PC-9 (cell line): ENCODE data around the gene TUBA1B. TPM values are rescaled to one million over a fixed set of nuclear protein-coding genes. Genes with fewer than 3 reads are reported as not detected.

Source experiments
- BruUV-seq: library from RNA; stranded (reverse); fragments of 400-500 nt; replicated peaks from 2 replicates; lab custom pipeline; 2021; lab: Mats Ljungman, UMichigan
- CTCF ChIA-PET: fragments of 300-600 bp; sonication (Branson Sonifier 250); formaldehyde crosslinking; loops from one replicate; lab custom pipeline; 2022; ENCODE audit warnings: antibody characterized with exemption; lab: Charles Lee
- POLR2A ChIA-PET: fragments of 300-600 bp; sonication (Branson Sonifier 250); formaldehyde crosslinking; loops from one replicate; lab custom pipeline; 2022; ENCODE audit warnings: antibody characterized with exemption; ENCODE audit not compliant: unreplicated experiment; lab: Charles Lee
- DNase-seq, 2 experiments: peaks; one replicate each; pipeline versions ENCODE4 v3.0.0 to v3.0.0-alpha.2; 2015 to 2022; ENCODE audit warnings: mixed read lengths in 1 of 2
- H2AFZ ChIP-seq: fragments of 200-600 bp; sonication (generic); 2 replicates; pipeline ENCODE4 v1.8.1; 2017; ENCODE audit warnings: antibody characterized with exemption
- H3F3A ChIP-seq: fragments of 200-600 bp; sonication (generic); 2 replicates; pipeline ENCODE4 v1.8.1; 2017; ENCODE audit warnings: antibody characterized with exemption, mild to moderate bottlenecking, low read depth; ENCODE audit not compliant: insufficient read depth
- H3K27ac ChIP-seq: fragments of 200-600 bp; sonication (generic); 2 replicates; pipeline ENCODE4 v1.6.1; 2016; ENCODE audit warnings: mixed run types
- H3K27me3 ChIP-seq: fragments of 200-600 bp; sonication (generic); 2 replicates; pipeline ENCODE4 v1.6.1; 2016; ENCODE audit warnings: low read depth, mixed run types; ENCODE audit not compliant: insufficient read depth
- H3K36me3 ChIP-seq: fragments of 200-600 bp; sonication (generic); 2 replicates; pipeline ENCODE4 v1.6.1; 2016; ENCODE audit warnings: low read depth, mixed run types
- H3K4me1 ChIP-seq: fragments of 200-600 bp; sonication (generic); replicated peaks from 2 replicates; pipeline ENCODE4 v1.6.1; 2016; ENCODE audit warnings: mixed run types; ENCODE audit not compliant: insufficient read depth
- H3K4me2 ChIP-seq: fragments of 200-600 bp; sonication (generic); 2 replicates; pipeline ENCODE4 v1.6.1; 2017; ENCODE audit warnings: mixed run types
- H3K4me3 ChIP-seq: fragments of 200-600 bp; sonication (generic); 2 replicates; pipeline ENCODE4 v1.6.1; 2016; ENCODE audit warnings: mixed run types
- H3K79me2 ChIP-seq: fragments of 200-600 bp; sonication (generic); 2 replicates; pipeline ENCODE4 v1.6.1; 2017; ENCODE audit warnings: low read depth, mixed run types
- H3K9me2 ChIP-seq: fragments of 200-600 bp; sonication (generic); 2 replicates; pipeline ENCODE4 v1.8.1; 2017; ENCODE audit warnings: mild to moderate bottlenecking; ENCODE audit not compliant: insufficient read depth
- H3K9me3 ChIP-seq: fragments of 200-600 bp; sonication (generic); 2 replicates; pipeline ENCODE4 v1.8.1; 2016; ENCODE audit warnings: low read depth; ENCODE audit not compliant: insufficient read depth
- H4K20me1 ChIP-seq: fragments of 200-600 bp; sonication (generic); 2 replicates; pipeline ENCODE4 v1.8.1; 2017; ENCODE audit not compliant: insufficient read depth
- CTCF ChIP-seq: fragments of 200-600 bp; sonication (generic); conservative IDR thresholded peaks from 2 replicates; pipeline ENCODE4 v1.6.1; 2017; ENCODE audit warnings: mixed run types, antibody characterized with exemption, mild to moderate bottlenecking, moderate library complexity
- EZH2 ChIP-seq: fragments of 200-600 bp; sonication (generic); IDR thresholded peaks from 2 replicates; pipeline ENCODE4 v1.8.0; 2017; ENCODE audit warnings: antibody characterized with exemption, low read depth
- intact Hi-C: fragments of 100-400 bp; cut with micrococcal nuclease; formaldehyde crosslinking; loops from one replicate; pipeline ENCODE4 v1.10.0; 2022; ENCODE audit not compliant: unreplicated experiment
- total RNA-seq: library from RNA; stranded (reverse); gene quantifications from 2 replicates; pipeline ENCODE4 v1.2.3, GENCODE V29; 2021

Gene TUBA1B
- total RNA-seq, 1 experiment from 2014 or later = 1,061 TPM

- H3K27ac ChIP-seq = no peak overlapping the region
- no TSS peak for BruUV-seq
- peaks cover 25% of the 10 kb centered on the region for H3K4me1 ChIP-seq
- peaks cover 10% of the 10 kb centered on the region for H3K27me3 ChIP-seq
- DNase-seq = peak; percentile 90 to 92
- H3K4me3 ChIP-seq = peak overlapping the region; percentile 37; the same call in 1 of the 2 replicates
- H3K4me2 ChIP-seq = peak overlapping the region; percentile 81
- H4K20me1 ChIP-seq = no peaks in the 10 kb centered on the region
- ChIA-PET CTCF (interaction anchor here (0.6 to 2.6 kb wide), 26 partner anchors 8 to 259 kb away, joined by 3 to 26 read pairs (median 6); partner anchors contain the start of genes KMT2D, LMBR1L, RHEBL1 and TUBA1A), POLR2A (interaction anchor here (0.5 to 1.3 kb wide), 9 partner anchors 18 to 754 kb away, joined by 3 to 11 read pairs (median 4); partner anchors contain the start of genes RHEBL1 and TUBA1B)
- H3F3A ChIP-seq = peaks cover 11% of the 10 kb centered on the region; the same call in 1 of the 2 replicates
- H3K9me2 ChIP-seq = no peaks in the 10 kb centered on the region
- H3K36me3 ChIP-seq = no peaks in the 10 kb centered on the region
- no peaks in the 10 kb centered on the region for H3K9me3 ChIP-seq
- intact Hi-C loops = loop anchor here (1.0 to 2.0 kb wide), 4 partner anchors 18 to 146 kb away; no protein-coding TSS in a partner anchor
- H3K79me2 ChIP-seq = no peaks in the 10 kb centered on the region
- no peak for TF ChIP-seq EZH2
- peak; percentile 86 for TF ChIP-seq CTCF
- H2AFZ ChIP-seq = peak overlapping the region; percentile 77
These were observed 42.9 kb downstream of the TUBA1B start for GRCh38 chr12:49088150-49088931.

GRCh38 chr12:49086116-49086515, 45.1 kb downstream of the TUBA1B start:
- intact Hi-C loops = no loop called here
- ChIA-PET POLR2A (no interaction called here), CTCF (interaction anchor here (0.6 to 1.0 kb wide), 2 partner anchors 16 to 71 kb away, joined by 3 to 5 read pairs; partner anchors contain the start of gene RHEBL1)
- no peaks in the 10 kb centered on the region for H3K36me3 ChIP-seq
- no peak overlapping the region for H2AFZ ChIP-seq
- H3F3A ChIP-seq = peaks cover 4% of the 10 kb centered on the region; the same call in 1 of the 2 replicates
- H4K20me1 ChIP-seq = no peaks in the 10 kb centered on the region
- DNase-seq = no peak
- no peaks in the 10 kb centered on the region for H3K27me3 ChIP-seq
- TF ChIP-seq CTCF (no peak), EZH2 (no peak)
- H3K9me3 ChIP-seq = no peaks in the 10 kb centered on the region
- H3K4me3 ChIP-seq = no peak overlapping the region
- no peak overlapping the region for H3K27ac ChIP-seq
- BruUV-seq = no TSS peak
- peaks cover 15% of the 10 kb centered on the region for H3K4me1 ChIP-seq
- H3K4me2 ChIP-seq = no peak overlapping the region
- H3K79me2 ChIP-seq = no peaks in the 10 kb centered on the region
- no peaks in the 10 kb centered on the region for H3K9me2 ChIP-seq

GRCh38 chr12:49084438-49084837, 46.8 kb downstream of the TUBA1B start:
- ChIA-PET CTCF (interaction anchor here (0.6 to 1.2 kb wide), 3 partner anchors 11 to 65 kb away, joined by 3 to 9 read pairs (median 6); no protein-coding TSS in a partner anchor), POLR2A (no interaction called here)
- no TSS peak for BruUV-seq
- peaks cover 4% of the 10 kb centered on the region; the same call in 1 of the 2 replicates for H3F3A ChIP-seq
- H3K9me2 ChIP-seq = no peaks in the 10 kb centered on the region
- H3K9me3 ChIP-seq = no peaks in the 10 kb centered on the region
- H4K20me1 ChIP-seq = no peaks in the 10 kb centered on the region
- intact Hi-C loops = no loop called here
- peaks cover 15% of the 10 kb centered on the region for H3K4me1 ChIP-seq
- no peak overlapping the region for H2AFZ ChIP-seq
- DNase-seq = no peak
- no peak overlapping the region for H3K4me3 ChIP-seq
- H3K27me3 ChIP-seq = 0 out of 2 replicates have a peak, but pooled peaks cover 4% of the 10 kb centered on the region
- no peaks in the 10 kb centered on the region for H3K79me2 ChIP-seq
- no peaks in the 10 kb centered on the region for H3K36me3 ChIP-seq
- no peak overlapping the region for H3K27ac ChIP-seq
- TF ChIP-seq EZH2 (no peak), CTCF (no peak)
- H3K4me2 ChIP-seq = no peak overlapping the region
